Keratinocyte (primary cell): ENCODE results near the gene MTA2.

Experiments used
- EZH2 ChIP-seq: IDR thresholded peaks from one replicate; pipeline ENCODE4 v1.6.1; 2012; ENCODE audit warnings: inconsistent platforms, mild to moderate bottlenecking, low read length, moderate library complexity
- TF ChIP-seq, protein P1 (sequence below), 3 experiments: IDR thresholded peaks in 1 of 3; conservative IDR thresholded peaks in 1 of 3; optimal IDR thresholded peaks in 1 of 3; 2 replicates in 2 of 3; 3 replicates in 1 of 3; pipeline versions ENCODE3 to v1.5.1; 2011; ENCODE audit warnings: low read length in 3 of 3, mild to moderate bottlenecking in 3 of 3, moderate library complexity in 2 of 3, control low read depth in 1 of 3, inconsistent platforms in 1 of 3; ENCODE audit not compliant: insufficient read depth in 2 of 3; ENCODE audit errors: extremely low read depth in 1 of 3

DNA sequence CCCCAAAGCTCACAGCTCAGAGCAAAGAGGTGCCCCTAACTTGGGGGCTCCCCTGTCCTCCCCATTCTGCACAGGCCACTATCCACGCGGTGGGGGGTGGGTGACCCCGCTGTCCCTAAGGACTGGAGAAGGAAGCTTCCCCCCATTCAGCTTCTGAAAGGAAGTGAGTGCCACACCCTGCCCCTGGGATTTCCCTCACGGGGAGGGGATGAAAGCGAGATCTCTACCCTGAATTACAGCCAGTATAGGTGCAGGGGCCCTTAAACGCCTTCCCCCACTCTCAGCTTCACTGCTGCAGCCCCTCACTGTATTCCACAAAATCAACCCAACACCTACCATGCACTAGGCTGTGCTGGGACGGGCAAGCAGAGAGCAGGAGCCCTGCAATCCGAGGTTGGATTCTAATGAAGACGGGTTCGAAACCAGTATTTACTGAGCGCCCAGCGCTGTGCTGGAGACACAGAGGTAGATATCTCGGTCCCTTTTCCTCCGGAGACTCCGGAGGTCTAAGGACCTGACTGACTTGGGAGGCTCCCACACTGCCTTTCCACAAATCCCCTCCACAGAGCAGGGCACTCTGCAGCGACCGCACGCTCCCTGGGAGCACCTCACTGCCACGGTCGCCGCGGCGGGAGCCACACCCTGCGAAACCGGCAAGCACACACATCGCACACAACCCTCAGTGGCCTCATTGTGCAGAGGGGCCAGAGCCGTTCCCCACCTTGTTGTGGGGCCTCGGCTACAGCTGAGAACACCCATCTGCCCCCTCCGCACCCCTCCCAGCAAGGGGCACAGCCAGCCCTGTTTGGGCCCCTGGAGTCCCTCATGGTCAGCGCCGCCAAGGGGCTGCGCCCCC lies 56.9 kb downstream of the MTA2 start:
- TF ChIP-seq, protein P1, sequence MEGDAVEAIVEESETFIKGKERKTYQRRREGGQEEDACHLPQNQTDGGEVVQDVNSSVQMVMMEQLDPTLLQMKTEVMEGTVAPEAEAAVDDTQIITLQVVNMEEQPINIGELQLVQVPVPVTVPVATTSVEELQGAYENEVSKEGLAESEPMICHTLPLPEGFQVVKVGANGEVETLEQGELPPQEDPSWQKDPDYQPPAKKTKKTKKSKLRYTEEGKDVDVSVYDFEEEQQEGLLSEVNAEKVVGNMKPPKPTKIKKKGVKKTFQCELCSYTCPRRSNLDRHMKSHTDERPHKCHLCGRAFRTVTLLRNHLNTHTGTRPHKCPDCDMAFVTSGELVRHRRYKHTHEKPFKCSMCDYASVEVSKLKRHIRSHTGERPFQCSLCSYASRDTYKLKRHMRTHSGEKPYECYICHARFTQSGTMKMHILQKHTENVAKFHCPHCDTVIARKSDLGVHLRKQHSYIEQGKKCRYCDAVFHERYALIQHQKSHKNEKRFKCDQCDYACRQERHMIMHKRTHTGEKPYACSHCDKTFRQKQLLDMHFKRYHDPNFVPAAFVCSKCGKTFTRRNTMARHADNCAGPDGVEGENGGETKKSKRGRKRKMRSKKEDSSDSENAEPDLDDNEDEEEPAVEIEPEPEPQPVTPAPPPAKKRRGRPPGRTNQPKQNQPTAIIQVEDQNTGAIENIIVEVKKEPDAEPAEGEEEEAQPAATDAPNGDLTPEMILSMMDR (optimal IDR thresholded peaks at IDR 0.05 in 1 of 3, IDR thresholded peaks at IDR 0.05 in 1 of 3, conservative IDR thresholded peaks at IDR 0.05 in 1 of 3; ENCODE audit: extremely low read depth in 1 of 3, insufficient read depth in 2 of 3, low read length in 3 of 3) = no peak
- TF ChIP-seq EZH2 = no peak
